Lower leg skin (tissue), 3 donors: ENCODE results near the gene UGT1A1.

Source experiments
- POLR2A ChIP-seq, 2 donors: fragments of 450-650 bp; IDR thresholded peaks; one replicate each; pipeline ENCODE4 v1.6.1; 2016 to 2017; ENCODE audit warnings: antibody characterized with exemption in 2 of 2, mild to moderate bottlenecking in 1 of 2, moderate library complexity in 1 of 2
- TF ChIP-seq, protein P1 (sequence below), 3 donors: fragments of 450-650 bp; IDR thresholded peaks; one replicate each; pipeline ENCODE4 v1.5.1; 2016; ENCODE audit warnings: antibody characterized with exemption in 3 of 3, mild to moderate bottlenecking in 3 of 3, moderate library complexity in 2 of 3

DNA sequence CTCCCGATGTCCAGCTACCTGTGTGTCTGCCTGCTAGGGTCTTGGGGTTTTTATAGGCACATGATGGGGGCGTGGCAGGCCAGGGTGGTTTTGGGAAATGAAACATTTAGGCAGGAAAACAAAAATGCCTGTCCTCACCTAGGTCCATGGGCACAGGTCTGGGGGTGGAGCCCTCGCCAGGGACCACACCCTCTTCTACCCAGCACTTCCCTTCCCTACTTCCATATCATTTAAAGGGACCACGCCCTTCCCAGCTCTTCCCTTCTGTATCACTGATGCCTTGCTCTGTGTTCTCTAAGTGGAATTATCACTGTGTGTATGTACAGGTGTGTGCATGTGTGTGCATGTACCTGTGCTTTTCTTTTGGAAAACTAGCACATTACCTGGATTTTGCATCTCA, 6.3 kb downstream of the UGT1A1 start:
- no peak for TF ChIP-seq POLR2A (IDR thresholded peaks at IDR 0.05)
- TF ChIP-seq, protein P1, sequence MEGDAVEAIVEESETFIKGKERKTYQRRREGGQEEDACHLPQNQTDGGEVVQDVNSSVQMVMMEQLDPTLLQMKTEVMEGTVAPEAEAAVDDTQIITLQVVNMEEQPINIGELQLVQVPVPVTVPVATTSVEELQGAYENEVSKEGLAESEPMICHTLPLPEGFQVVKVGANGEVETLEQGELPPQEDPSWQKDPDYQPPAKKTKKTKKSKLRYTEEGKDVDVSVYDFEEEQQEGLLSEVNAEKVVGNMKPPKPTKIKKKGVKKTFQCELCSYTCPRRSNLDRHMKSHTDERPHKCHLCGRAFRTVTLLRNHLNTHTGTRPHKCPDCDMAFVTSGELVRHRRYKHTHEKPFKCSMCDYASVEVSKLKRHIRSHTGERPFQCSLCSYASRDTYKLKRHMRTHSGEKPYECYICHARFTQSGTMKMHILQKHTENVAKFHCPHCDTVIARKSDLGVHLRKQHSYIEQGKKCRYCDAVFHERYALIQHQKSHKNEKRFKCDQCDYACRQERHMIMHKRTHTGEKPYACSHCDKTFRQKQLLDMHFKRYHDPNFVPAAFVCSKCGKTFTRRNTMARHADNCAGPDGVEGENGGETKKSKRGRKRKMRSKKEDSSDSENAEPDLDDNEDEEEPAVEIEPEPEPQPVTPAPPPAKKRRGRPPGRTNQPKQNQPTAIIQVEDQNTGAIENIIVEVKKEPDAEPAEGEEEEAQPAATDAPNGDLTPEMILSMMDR (IDR thresholded peaks at IDR 0.05) = no peak
